Posterior vena cava (tissue), 2 donors: ENCODE results near the gene TMC4. TPM values are rescaled to one million over a fixed set of nuclear protein-coding genes. Genes with fewer than 3 reads are reported as not detected.

Source experiments
- DNase-seq: peaks from one replicate; pipeline ENCODE4 v3.0.0-alpha.2; 2020; ENCODE audit warnings: low spot score
- intact Hi-C, 2 donors: fragments of 100-400 bp; cut with DNase I; formaldehyde crosslinking; loops; one replicate each; pipeline versions ENCODE4 v1.14.1 to v1.14.2; 2022 to 2023
- total RNA-seq, 2 donors: library from RNA; stranded (reverse); fragmentation: NEBNext Ultra II Directional; extraction: Animal tissue kit (Norgen Biotek cat#: 25700); gene quantifications; one replicate each; pipeline ENCODE4 v1.2.1, GENCODE V29; 2021
- donor health status: DM: yes; HTN: yes; CAD: no.
- donor health status: DM: yes; HTN: yes; CAD: no.

The TMC4 gene
- total RNA-seq, 2 donors from 2014 or later, result 1.1 to 1.4 TPM

GRCh38 chr19:54141356-54141755 lies 31.6 kb downstream of the TMC4 start:
- intact Hi-C loops, result no loop called here
- DNase-seq, result no peak

GRCh38 chr19:54138489-54139256 lies 34.3 kb downstream of the TMC4 start:
- DNase-seq, result no peak
- intact Hi-C loops, result no loop called here

- no peak for DNase-seq
- intact Hi-C loops, result no loop called here
Measured at GRCh38 chr19:54137699-54138488, 35.1 kb downstream of the TMC4 start, which contains the start of gene CNOT3. CNOT3 (plus strand) TSS chr19:54137762; CDS start chr19:54142979, 5,217 bp downstream.

GRCh38 chr19:54136864-54137698 lies 35.9 kb downstream of the TMC4 start:
- peak; percentile 100 for DNase-seq
- intact Hi-C loops, result no loop called here

GRCh38 chr19:54136086-54136863 lies 36.7 kb downstream of the TMC4 start:
- intact Hi-C loops, result no loop called here
- DNase-seq, result no peak

- no peak for DNase-seq
- intact Hi-C loops, result no loop called here
Measured at GRCh38 chr19:54133957-54134590, 38.9 kb downstream of the TMC4 start.

- intact Hi-C loops, result no loop called here
- DNase-seq, result no peak
Measured at GRCh38 chr19:54133312-54133956, 39.5 kb downstream of the TMC4 start.

- no peak for DNase-seq
- intact Hi-C loops, result no loop called here
Measured at GRCh38 chr19:54129617-54129996, 43.4 kb downstream of the TMC4 start.

- intact Hi-C loops, result no loop called here
- no peak for DNase-seq
Measured at GRCh38 chr19:54128796-54129616, 44.0 kb downstream of the TMC4 start.

GRCh38 chr19:54128441-54128725 lies 44.6 kb downstream of the TMC4 start:
- no peak for DNase-seq
- intact Hi-C loops, result no loop called here

- intact Hi-C loops, result no loop called here
- DNase-seq, result no peak
Measured at GRCh38 chr19:54127688-54128440, 45.1 kb downstream of the TMC4 start.

GRCh38 chr19:54125713-54126112 lies 47.2 kb downstream of the TMC4 start:
- intact Hi-C loops, result no loop called here
- no peak for DNase-seq

GRCh38 chr19:54124393-54124792 lies 48.6 kb downstream of the TMC4 start:
- intact Hi-C loops, result no loop called here
- DNase-seq, result no peak

GRCh38 chr19:54123682-54124081 lies 49.3 kb downstream of the TMC4 start:
- no peak for DNase-seq
- intact Hi-C loops, result no loop called here

GRCh38 chr19:54121259-54121658 lies 51.7 kb downstream of the TMC4 start:
- intact Hi-C loops, result no loop called here
- DNase-seq, result no peak

- DNase-seq, result peak; percentile 99
- intact Hi-C loops, result no loop called here
Measured at GRCh38 chr19:54115109-54116063, 57.6 kb downstream of the TMC4 start, which contains the start of the genes PRPF31 and TFPT. PRPF31 (plus strand) TSS chr19:54115754; CDS start chr19:54118279, 2,525 bp downstream. TFPT (minus strand) TSS chr19:54115657; CDS start chr19:54115269, 388 bp downstream.
